GM12873 (cell line): ENCODE measurements around the gene XRN2.

Experiments used
- TF ChIP-seq, protein P1 (sequence below): IDR thresholded peaks from 2 replicates; pipeline ENCODE4 v1.5.1; 2012; ENCODE audit warnings: low read depth, mild to moderate bottlenecking, moderate library complexity, low read length, control low read depth; ENCODE audit not compliant: insufficient read depth; ENCODE audit errors: missing control alignments

The XRN2 gene

DNA sequence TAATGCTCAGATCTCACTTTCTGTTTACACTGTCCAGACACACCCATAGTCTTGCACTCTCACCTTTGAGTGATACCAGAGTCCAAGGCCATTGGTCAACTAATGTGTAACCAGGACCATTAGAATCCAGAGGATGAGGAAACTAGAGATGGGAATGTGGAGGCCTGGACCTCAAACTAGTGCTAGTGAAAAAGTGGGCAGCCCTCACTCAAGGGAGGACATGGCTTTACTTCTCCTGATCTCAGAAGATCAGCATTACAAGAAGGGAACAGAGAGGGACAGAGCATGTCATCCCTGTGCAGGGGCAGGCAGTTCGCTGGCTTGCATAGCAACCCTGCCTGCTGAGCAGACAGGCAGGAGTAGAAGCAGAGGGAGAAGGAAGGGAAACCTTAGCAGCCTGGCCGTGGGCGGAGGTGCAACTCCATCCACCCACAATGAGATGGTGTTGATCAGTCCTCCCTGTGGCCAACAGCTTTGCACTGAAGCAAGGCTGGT, 22.6 kb upstream of the XRN2 start:
- TF ChIP-seq, protein P1, sequence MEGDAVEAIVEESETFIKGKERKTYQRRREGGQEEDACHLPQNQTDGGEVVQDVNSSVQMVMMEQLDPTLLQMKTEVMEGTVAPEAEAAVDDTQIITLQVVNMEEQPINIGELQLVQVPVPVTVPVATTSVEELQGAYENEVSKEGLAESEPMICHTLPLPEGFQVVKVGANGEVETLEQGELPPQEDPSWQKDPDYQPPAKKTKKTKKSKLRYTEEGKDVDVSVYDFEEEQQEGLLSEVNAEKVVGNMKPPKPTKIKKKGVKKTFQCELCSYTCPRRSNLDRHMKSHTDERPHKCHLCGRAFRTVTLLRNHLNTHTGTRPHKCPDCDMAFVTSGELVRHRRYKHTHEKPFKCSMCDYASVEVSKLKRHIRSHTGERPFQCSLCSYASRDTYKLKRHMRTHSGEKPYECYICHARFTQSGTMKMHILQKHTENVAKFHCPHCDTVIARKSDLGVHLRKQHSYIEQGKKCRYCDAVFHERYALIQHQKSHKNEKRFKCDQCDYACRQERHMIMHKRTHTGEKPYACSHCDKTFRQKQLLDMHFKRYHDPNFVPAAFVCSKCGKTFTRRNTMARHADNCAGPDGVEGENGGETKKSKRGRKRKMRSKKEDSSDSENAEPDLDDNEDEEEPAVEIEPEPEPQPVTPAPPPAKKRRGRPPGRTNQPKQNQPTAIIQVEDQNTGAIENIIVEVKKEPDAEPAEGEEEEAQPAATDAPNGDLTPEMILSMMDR: no peak

DNA sequence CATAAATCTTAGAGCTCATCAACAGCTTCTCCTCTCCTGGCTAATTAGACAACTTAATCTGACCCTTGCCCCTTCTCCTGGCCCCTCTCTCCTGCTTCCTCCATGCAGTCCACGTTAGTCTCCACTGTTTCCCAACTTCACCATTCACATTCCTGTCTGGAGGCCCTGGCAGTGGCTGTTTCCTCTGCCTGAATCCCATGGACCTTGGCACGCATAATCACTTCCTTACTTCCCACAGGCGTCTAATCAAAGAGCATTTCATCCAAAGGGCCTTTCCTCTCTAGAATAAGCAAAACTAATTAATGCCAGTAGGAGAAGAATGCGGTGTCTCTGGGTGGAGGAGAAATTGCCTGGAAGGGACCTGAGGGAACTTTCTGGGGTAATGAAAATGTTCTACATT, 16.4 kb upstream of the XRN2 start:
- TF ChIP-seq, protein P1: no peak

DNA sequence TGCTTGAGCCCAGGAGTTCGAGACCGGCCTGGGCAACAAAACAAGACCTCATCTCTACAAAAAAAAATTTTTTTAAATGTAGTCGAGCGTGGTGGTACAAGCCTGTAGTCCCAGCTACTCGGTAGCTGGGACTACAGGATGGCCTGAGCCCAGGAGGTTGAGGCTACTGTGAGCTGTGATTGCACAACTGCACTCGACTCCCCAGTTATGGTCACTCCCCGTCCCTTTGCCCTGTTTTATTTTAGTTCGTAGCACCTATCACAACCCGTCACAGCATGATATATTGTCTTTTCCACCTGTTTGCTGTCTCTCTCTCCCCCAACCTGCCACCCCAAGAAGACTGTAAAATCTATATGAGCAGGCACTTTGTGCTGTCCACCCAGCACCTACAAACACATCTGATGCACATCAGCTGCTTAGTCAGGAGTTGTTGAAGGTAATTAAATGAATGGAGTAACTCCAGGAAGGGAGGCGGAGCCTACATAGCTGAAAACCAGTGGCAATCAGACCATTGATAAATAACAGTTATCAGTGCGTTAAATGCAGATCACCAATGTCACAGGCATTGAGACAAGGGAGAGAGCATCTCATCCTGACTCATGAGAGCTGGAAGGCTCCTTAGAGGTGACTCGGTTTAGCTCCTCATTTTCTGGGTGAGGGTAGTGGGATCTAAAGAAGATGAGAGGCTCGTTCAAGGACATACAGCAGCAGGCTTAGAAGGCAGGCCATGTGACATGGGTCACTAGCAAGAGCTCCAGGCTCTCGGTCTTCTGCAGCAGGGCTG, 14.4 kb upstream of the XRN2 start:
- TF ChIP-seq, protein P1: no peak

DNA sequence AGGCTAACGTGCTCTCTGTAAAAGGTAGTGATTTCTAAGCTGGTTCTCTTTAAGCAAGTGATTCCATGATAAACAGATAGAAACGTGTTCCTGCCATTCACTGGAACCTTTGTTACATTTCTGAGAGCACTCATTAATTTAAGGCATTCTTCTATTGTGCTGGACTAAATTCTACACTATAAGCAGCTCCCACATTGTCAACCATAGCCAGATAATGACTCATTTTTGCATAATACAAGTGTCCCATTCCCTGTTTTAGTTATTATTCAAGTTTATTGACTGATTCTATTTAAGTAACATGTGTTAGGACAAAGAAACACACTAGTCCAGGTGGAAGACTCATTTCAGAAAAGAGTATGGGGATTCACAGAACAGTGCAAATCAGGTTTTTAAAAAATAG, 13.5 kb upstream of the XRN2 start:
- TF ChIP-seq, protein P1: no peak

DNA sequence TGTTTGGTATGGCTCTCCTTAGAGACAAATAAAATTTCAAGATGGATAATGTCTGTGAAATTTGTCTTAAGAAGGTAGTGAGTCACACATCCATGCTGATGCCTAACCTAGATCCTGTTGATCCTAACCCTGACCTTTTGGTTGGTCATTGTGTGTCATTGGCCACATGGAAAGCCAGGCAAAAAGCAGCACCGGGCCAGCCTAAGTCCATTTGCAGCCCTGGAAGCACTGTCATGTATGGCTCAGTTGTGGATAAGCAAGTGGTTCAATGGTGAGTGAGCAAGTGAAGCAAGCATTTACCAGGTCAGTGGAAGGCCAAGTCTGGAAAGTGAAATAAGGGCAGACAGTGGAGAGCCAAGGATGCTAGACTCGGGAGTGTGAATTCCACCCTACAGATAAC, 12.1 kb upstream of the XRN2 start:
- TF ChIP-seq, protein P1: no peak

DNA sequence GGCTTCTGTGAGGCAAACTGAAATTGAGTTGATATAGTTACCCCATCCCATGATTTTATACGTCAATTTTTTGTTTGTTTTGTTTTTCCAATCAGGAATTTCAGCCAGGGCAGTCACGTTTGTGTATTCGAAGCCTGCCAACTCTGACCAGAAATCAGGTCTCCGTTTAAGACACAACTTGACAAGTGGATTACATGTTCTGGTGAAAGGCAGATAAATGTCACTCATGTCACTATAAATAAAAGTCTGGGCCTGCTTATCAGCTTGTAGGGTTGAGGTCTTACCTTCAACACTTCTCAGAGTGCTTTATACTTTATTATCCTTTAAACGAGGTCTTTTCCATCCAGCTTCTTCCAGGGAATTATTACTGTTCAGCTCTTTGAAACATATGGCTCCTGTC, 8.4 kb upstream of the XRN2 start:
- TF ChIP-seq, protein P1: no peak

DNA sequence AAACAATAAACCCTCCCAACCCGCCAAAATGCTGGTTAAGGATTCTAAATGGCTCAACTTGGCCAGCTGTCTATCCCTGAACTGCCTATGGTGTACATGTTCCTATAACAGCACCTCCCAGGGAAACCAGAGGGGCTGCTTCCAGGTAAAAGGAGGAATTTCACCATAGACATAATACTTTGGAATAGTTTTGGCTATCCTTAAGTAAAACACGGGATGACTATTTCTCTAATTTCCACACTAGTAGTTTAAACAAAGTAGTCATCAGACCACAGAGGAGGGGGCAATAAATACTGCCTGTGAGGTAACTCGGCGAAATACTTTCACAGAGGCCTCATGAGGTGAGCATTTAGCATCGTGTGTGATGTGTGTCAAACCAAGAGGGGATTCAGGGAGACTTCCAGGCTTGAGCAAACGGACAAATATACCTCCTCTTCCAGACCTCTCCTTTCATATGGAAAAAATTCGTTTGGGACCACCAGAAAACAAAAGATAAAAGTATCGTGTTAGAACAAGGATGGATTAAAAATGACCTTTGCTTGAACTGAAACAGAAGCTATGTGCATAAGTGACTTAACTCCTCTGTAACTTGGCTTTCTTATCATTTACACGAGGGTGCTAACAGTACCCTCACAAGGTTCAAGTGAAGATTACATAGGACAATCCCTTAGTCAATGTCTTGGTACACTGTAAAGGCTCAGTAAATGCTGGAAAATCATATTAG, 1.0 kb upstream of the XRN2 start:
- TF ChIP-seq, protein P1: no peak
